Measurements from ENCODE around the gene ELFN2. TPM values are rescaled to one million over a fixed set of nuclear protein-coding genes. Genes with fewer than 3 reads are reported as not detected.

The ELFN2 gene
- total RNA-seq, 2 donors from 2014 or later = 0.20 TPM; not detected in 1

DNA sequence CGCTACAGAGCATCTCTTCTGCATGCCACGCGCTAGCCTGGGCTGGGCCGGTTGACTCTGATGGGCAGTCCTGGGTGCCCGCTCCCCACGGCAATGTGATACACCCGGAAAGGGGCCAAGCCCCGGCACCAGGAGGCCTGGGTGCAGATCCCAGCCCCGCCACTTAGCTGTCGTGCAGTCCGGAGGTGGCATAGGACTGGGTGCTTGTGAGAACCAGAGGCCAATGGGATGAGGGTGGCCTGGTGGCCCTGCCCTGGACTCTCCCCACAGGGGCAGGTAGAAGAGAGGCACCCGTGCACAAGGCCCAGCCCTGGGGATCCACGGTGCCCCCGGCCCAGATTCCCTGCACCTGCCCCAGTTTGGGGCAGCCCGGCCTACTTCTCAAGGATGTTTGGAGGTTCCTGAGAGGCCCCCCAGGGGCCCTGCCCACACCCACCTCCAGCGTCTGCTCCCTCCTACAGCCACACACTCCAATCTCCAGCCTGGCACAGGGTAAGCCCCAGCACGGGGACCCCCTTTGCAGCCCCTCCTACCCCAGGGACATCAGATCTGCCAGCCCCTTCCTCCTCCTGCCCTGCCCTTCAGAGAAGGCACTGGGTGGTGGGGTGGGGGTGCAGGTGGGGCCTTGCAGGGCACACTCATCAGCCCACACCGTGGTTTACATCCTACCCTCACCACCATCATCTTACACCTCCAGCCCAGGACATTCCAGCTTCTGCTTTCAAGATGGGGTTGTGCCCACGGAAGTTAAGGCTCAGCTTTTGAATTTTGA is 78.0 kb downstream of the ELFN2 start:
- no peak for ATAC-seq
- DNase-seq = no peak
- intact Hi-C loops (cut with DNase I, micrococcal nuclease) = no loop called here

DNA sequence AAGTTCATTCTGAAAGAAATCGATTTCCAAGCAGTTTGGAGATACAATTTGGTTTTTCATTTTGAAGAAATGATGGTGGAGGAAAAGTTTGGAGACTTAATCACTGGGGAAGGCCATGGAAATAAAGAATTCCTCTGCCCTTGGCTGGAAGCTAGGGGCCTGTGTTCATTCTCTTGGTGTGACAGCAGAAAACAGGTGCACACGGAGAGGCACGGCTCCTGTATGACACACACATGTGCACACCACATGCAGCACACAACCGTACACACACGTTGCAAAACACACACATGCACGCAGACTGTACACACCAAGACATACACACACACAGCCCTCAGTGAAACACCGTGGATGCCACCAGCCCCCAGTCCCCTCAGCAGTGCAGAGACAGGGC is 80.8 kb downstream of the ELFN2 start:
- no peak for DNase-seq
- ATAC-seq = peak; percentile 17
- intact Hi-C loops (cut with DNase I, micrococcal nuclease) = no loop called here

DNA sequence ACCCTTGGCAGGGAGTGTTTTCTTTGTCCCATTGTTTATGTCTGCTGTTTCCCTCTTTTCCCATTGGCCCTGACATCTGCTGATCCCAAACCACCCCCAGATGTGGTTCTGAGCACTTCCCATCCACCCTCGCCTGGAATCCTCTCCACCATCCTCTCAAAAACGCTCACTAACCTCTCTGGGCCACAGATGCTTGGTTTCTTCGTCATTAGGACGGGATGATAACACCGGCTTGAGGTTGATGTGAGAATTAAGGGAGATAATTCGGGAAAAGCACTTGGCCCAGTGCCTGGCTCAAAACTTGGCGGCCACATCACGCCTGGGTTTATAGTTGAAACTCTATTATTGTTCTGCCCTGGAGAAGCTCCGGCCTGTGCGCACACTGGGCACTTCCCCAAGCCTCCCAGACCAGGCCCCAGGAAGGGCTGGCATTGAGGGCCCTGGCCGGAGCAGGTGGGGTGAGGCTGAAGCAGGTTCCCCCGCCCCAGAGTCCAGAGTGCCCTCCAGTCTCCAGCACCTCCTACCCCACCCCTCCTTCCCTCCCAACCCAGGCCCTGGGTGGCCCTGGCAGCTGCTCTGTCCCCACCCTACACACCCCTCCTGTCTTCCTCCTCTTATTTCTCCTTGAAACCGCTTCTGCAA is 81.3 kb downstream of the ELFN2 start:
- intact Hi-C loops (cut with DNase I, micrococcal nuclease) = no loop called here
- DNase-seq = peak; percentile 40 to 44
- ATAC-seq = peak; percentile 91

GRCh38 chr22:37344735-37345449 is 82.4 kb downstream of the ELFN2 start:
- ATAC-seq = no peak
- intact Hi-C loops (cut with DNase I, micrococcal nuclease) = no loop called here

DNA sequence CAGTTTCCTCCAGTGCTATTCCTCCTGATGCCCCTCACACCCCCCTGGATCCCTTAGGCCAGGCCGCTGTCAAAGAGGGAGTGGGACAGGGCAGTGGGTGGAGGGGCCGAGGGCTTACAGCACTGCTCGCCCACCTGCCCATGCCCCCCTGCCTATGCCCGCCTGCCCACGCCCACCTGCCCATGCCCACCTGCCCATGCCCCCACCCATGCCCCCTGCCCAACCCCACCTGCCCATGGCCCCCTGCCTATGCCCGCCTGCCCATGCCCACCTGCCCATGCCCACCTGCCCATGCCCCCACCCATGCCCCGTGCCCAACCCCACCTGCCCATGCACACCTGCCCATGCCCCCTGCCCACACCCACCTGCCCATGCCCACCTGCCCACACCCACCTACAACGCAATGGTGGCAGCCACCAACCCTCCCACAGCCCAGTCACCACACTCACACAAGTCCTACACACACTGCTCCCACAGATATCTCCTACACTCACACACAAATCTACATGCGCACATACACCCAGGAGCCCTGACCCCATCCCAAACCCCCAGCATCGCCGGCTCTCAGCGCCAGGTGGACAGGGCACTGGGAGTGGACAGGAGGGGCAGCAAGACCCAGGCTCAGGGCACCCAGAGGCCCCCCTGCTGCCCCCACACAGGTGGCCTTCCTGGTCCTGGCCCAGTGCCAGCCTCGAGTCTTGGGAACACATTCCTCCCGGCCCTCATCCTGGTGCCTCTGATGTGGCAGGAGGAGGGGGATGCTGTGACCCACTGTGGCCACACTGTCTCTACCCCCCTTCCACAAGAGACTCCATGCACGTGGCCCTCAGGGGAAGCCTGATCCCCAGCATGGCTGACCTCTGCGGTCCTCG is 83.2 kb downstream of the ELFN2 start:
- intact Hi-C loops (cut with DNase I, micrococcal nuclease) = no loop called here
- no peak for ATAC-seq
- DNase-seq = no peak

More at GRCh38 chr22:37344735-37345449, 82.4 kb downstream of the ELFN2 start:
- DNase-seq = no peak

DNA sequence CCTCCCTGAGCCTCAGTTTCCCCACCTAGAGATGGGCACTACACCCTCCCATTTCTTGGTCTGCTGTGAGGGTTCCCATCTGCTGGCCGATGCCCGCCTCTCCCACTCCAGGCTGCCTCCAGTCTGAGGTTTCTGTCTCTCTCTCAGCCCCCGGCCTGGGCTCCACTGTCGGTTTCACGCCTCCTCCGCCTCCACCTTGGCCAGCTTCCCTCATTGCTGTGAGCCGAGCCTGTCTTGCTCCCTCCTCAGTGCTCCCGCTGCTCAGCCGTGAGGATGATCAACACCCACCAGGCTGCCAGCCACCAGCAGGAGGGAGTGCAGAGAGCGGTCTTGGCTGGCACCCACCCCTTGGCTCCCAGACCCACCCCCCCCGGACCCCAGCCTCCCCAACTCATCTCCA is 83.9 kb downstream of the ELFN2 start:
- no peak for ATAC-seq
- intact Hi-C loops (cut with DNase I, micrococcal nuclease) = no loop called here
- DNase-seq = no peak

GRCh38 chr22:37342065-37342464 is 85.2 kb downstream of the ELFN2 start:
- DNase-seq = no peak
- no peak for ATAC-seq
- intact Hi-C loops (cut with DNase I, micrococcal nuclease) = no loop called here

DNA sequence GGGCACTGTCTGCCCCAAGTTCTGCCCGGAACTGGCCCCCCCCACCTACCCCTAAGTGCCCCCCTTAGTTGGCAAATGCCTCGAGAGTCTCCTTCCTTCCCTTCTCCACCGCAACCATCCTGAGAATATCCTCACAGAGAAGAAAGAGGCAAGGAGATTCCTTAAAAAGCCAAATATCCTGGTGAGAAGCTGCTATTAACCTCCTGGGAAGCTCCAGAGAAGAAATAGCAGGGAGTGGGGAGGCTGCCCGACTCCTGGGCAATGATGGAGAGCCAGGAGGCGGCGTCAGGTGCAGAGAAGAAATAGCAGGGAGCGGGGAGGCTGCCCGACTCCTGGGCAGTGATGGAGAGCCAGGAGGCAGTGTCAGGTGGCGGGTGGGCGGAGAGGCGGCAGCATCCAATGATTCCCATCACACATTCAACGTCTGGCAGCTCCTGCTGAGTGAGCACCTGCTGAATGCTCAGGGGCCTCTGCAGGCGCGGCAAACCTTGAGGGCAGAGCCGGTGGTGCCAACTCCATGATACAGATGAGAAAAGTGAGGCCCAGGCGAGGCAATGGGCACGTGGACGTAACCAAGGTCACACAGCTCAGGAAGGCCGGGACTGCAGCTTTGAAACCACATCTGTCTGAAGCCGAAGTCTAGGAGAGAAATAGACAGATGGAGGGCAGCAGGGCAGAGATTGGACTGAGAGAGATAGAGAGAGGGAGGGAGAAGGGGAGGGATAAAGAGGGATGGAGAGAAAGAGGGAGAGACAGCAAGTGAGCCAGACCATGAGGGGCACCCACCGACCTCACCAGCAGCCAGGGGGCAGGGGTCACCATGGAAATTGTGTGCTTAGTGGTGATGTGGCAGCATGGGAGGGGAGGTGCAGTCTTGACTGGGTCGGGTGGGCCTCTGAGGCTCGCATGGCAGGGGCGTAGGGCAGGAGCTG is 86.7 kb downstream of the ELFN2 start:
- no peak for ATAC-seq
- intact Hi-C loops (cut with DNase I, micrococcal nuclease) = no loop called here
- DNase-seq = no peak

DNA sequence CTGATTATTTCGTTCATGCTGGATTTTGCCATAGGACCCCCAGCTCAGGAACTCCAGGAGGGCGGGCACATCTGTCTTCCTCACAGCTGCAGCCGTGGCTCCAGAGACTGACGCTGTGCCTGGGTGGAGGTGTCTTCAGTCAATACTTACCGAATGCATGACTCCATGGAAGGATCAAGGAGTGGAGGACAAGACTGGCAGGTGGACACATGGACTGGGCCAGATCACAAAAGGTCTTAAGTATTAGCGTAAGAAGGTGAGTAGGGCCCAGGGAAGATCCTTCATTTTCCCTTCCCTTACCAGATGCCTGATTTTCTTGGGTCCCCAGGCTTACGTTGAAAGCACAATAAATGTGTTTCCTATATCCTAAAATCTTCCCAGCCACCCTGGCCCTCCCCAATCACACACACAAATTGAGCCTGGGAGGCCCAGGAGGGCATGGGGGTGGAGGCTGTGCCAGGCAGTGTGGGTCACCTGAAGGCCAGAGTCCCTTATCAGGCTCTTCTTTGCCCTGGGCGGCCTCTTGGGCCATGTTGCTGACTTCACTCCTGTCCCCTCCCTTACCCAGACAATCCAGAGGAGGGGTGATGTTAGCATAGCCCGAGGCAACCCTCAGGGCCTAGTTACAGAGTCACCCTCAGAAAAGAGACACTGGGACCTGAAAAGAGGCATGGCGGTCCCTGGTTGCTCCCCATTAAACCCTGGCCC is 88.6 kb downstream of the ELFN2 start:
- DNase-seq = no peak
- no peak for ATAC-seq
- intact Hi-C loops (cut with DNase I, micrococcal nuclease) = no loop called here

DNA sequence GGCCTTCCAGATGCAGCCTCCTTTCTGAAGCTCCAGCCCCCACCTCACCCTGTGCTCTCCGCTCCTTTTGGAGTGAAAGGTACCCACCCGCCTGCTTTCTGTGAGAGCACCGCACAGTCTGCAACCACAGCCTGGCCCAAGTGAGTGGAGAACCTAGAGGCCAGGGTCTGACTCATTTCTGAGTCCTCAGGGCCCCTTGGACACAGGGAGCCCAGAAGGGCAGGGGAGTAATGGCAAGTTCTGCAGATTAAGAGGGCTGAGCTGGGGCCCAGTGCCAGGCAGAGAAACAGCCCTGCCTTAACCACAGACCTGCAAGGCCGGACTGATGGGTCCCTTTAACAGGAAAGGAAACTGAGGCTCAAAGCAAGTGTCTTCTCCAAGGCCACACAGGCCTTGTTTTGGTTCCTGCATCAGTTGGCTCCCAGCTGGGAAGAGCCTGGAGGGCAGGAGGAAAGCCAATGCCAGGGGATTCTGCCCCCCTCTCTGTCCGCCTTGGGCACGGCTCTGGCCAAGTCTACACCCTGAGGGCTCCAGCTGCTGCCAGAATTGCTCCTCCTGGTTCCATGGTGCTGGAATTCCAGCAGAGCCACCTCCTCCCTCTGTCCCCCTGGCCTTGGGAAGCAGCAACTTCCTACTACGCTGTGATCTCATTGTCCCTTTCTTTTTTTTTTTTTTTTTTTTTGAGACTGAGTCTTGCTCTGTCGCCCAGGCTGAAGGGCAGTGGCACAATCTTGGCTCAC is 89.9 kb downstream of the ELFN2 start:
- DNase-seq = no peak
- ATAC-seq = no peak

DNA sequence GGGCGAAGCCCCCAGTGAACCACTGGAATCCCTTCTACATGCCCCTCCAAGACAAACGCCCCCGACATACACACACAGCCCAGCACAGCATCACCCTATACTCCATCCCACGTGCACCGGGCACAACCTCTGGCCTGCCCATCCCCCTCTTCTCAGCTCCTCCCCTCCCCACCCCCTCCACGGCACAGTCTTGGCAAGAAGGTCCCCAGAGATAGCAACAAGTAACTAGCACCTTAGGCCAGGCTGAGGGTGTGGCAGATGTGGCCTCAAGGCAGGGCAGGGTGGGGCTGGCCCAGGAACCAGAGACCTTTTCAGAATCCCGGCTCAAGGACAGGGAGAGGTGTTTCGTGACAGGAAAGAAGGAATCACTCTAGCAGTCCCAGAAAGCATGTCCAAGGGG is 90.7 kb downstream of the ELFN2 start:
- intact Hi-C loops (cut with DNase I, micrococcal nuclease) = no loop called here
- DNase-seq (peak; percentile 42 to 61), ATAC-seq (peak; percentile 92)

More for the DNA sequence above, 89.9 kb downstream of the ELFN2 start:
- intact Hi-C loops (cut with DNase I, micrococcal nuclease) = no loop called here

GRCh38 chr22:37335806-37336199 is 91.5 kb downstream of the ELFN2 start:
- no peak for DNase-seq
- no peak for ATAC-seq
- intact Hi-C loops (cut with DNase I, micrococcal nuclease) = no loop called here

DNA sequence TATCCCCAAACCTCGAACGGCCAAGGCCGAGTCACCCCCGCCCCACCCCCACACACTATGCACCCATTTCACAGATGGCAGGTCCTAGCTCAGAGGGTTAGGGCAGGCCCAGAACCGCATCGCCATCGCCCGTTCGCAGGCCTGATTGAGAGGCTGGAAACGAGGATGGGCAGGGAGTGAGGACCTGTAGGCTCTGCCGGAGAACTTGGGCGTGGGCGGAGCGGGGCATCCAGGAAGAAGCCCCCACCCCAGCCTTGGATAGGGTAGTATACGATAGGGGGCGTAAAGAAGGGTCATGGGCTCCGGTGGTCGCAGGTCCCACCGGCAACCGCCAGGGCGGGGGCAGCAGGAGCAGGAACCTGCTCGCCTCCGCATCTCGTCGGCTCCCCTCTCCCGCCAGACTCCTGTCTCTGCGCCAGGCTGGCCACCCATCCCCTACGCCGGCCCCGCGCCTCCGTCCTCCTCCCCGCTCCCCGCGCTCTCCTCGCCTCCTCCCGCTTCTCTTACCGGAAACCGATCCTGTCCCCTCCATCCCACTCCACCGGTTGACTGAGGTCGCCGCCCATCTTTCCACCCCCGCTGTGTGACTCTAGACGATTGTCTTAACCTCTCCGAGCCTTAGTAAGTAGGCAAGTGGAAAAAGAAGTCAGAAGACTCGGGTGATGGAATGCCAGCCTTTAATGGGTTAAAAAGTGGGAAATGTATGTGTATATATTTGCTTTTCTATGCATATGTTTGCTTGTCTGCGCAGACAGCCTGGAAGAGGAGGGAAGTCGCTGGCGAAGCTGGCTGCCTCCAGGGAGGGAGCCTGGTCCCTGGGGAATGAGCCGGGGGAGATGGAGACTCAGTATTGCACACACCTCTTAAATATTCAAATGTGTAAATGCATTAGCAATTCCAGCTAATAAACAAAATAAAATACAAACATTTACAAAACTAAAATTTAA is 92.1 kb downstream of the ELFN2 start:
- ATAC-seq (no peak), DNase-seq (no peak)
- intact Hi-C loops (cut with DNase I, micrococcal nuclease) = no loop called here

GRCh38 chr22:37334461-37334858 is 92.8 kb downstream of the ELFN2 start:
- DNase-seq (no peak), ATAC-seq (no peak)
- intact Hi-C loops (cut with DNase I, micrococcal nuclease) = no loop called here

DNA sequence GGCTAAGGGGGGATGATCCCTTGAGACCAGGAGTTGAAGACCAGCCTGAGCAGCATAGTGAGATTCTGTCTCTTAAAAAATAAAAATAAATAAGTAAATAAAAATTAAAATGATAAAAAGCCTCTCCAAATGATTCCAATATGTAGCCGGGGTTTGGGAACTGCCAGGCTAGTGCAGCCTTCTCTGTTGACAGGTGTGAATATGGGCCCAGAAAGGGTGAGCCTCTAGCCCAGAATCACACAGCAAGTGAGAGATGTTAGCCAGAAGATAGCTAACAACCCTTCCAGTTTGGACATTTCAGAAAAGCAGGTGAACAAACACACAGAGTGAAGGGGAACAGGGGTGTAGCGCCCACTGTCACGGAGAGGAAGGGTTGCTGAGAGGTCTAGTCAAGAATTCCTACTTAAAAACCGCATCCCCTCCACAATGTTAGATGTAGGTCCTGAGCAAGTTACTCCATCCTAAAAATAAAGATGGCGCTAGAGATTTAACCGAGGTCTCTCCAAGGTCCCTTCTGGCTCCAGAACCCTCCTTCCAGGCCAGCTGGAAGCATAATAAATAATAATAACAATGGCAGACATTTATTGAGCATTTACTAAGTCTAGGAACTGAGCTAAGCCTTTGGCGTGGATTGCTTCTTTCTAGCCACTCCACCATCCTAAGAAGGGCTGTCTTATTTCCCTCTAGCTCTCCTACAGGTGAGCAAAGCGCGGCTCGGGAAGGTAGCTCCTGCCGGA is 93.4 kb downstream of the ELFN2 start:
- no peak for DNase-seq
- ATAC-seq = no peak
- intact Hi-C loops (cut with DNase I, micrococcal nuclease) = no loop called here
